Duodenal mucosa (tissue), 2 donors: Measurements from ENCODE around the gene ERC1.
"Not testable (repeated sequence)": the region's sequence is repeated elsewhere in the genome, so short reads cannot be mapped to it uniquely, and the experiment has no call there.

ENCODE experiments used
- H3K27ac ChIP-seq: one replicate; pipeline ENCODE4 v1.7.0; 2013; ENCODE audit warnings: low read depth, low read length
- H3K27me3 ChIP-seq, 2 donors: one replicate each; pipeline ENCODE4 v1.7.0; 2013; ENCODE audit warnings: low read length in 2 of 2, control low read depth in 1 of 2; ENCODE audit not compliant: insufficient read depth in 2 of 2, control insufficient read depth in 1 of 2
- H3K36me3 ChIP-seq, 2 donors: one replicate each; pipeline ENCODE4 v1.7.0; 2013; ENCODE audit warnings: low read length in 2 of 2, control low read depth in 1 of 2; ENCODE audit not compliant: insufficient read depth in 2 of 2, control insufficient read depth in 1 of 2
- H3K4me1 ChIP-seq, 2 donors: one replicate each; pipeline ENCODE4 v1.7.0; 2013; ENCODE audit warnings: low read length in 2 of 2, control low read depth in 1 of 2; ENCODE audit not compliant: insufficient read depth in 2 of 2, control insufficient read depth in 1 of 2
- H3K4me3 ChIP-seq, 2 donors: one replicate each; pipeline ENCODE4 v1.7.0; 2013; ENCODE audit warnings: low read length in 2 of 2, low read depth in 1 of 2
- H3K9ac ChIP-seq, 2 donors: one replicate each; pipeline ENCODE4 v1.7.0; 2013; ENCODE audit warnings: low read length in 2 of 2, low read depth in 1 of 2
- H3K9me3 ChIP-seq, 2 donors: one replicate each; pipeline ENCODE4 v1.7.0; 2013; ENCODE audit warnings: low read length in 2 of 2, control low read depth in 1 of 2; ENCODE audit not compliant: control insufficient read depth in 1 of 2

ERC1 gene

GRCh38 chr12:1338483-1339177 is 347.6 kb downstream of the ERC1 start:
- H3K27me3 ChIP-seq, result no peaks in the 10 kb centered on the region
- H3K9me3 ChIP-seq, result no peaks in the 10 kb centered on the region
- H3K4me1 ChIP-seq, result peaks cover 6 to 7% of the 10 kb centered on the region in 2 donors
- H3K36me3 ChIP-seq, result no peaks in the 10 kb centered on the region
- H3K27ac ChIP-seq, result no peak overlapping the region
- no peak overlapping the region for H3K4me3 ChIP-seq
- no peak overlapping the region for H3K9ac ChIP-seq

GRCh38 chr12:1339178-1339541 is 348.1 kb downstream of the ERC1 start:
- not testable (repeated sequence) for H3K27me3 ChIP-seq, H3K4me1 ChIP-seq, H3K9me3 ChIP-seq, H3K9ac ChIP-seq, H3K36me3 ChIP-seq, H3K27ac ChIP-seq, H3K4me3 ChIP-seq

DNA sequence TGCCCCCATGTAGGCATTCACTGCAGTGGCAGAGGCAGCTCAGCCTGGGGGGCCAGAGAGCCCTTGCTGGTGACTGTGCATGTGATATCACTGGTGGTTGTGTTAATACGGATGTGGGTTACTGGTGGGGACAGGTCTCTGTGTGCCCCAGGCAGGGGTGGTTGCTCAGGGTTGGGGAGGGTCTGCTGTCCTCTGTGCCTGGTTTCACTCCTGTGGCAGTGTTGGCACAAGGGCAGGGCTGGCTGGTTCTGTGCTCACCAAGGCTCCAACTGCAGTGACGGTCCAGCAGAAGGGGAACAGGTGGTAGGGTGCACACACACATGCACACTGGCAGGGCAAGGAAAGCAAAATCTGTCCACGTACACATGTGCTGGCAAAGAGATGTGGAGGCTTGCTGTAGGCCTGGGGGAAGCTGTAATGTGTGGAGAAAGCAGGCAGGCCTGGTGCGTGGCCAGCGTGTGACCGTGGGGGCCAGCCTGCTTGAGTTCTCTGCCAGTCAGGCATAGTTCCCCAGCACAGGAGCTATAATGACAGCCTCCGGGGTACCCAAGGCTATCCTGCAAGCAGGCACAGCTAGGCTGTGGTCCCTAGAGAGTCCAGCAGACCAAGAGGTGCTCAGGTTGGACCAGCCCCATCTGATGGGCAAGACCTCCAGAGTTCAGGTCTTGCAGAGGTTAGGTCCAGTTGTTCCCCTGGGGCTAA is 348.7 kb downstream of the ERC1 start:
- peaks cover 6 to 7% of the 10 kb centered on the region in 2 donors for H3K4me1 ChIP-seq
- no peak overlapping the region for H3K27ac ChIP-seq
- no peak overlapping the region for H3K9ac ChIP-seq
- no peaks in the 10 kb centered on the region for H3K36me3 ChIP-seq
- H3K4me3 ChIP-seq, result no peak overlapping the region
- no peaks in the 10 kb centered on the region for H3K9me3 ChIP-seq
- no peaks in the 10 kb centered on the region for H3K27me3 ChIP-seq

DNA sequence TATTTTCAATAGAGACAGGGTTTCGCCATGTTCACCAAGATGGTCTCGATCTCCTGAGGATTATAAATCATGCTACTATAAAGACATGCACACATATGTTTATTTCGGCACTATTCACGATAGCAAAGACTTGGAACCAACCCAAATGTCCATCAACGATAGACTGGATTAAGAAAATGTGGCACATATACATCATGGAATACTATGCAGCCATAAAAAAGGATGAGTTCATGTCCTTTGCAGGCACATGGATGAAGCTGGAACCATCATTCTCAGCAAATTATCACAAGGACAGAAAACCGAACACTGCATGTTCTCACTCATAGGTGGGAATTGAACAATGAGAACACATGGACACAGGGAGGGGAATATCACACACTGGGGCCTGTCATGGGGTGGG is 350.2 kb downstream of the ERC1 start:
- H3K9ac ChIP-seq, H3K27me3 ChIP-seq, H3K4me3 ChIP-seq, H3K36me3 ChIP-seq, H3K4me1 ChIP-seq, H3K9me3 ChIP-seq, H3K27ac ChIP-seq: not testable (repeated sequence)

DNA sequence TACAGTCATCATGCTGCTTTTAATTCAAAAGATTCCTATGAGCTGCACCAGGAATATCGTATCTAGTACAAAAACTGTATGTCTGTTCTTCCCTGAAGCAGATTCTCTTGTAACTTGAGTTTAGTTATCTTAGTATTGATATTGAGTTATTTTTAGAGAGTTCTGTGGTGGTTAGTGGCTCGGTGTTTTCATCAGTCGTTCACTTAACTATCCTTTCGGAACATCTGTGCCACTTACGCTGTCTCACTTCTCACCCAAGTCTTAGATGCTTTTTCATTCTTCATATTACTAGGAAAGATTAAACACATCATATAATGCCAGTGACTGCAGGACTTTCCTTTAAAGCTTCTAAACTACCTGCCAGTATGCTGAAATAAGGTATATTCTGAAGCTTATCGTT is 352.4 kb downstream of the ERC1 start:
- Histone ChIP-seq H3K4me3 (no peak overlapping the region), H3K4me1 (peaks cover 5% of the 10 kb centered on the region in 2 donors), H3K9me3 (no peaks in the 10 kb centered on the region), H3K27me3 (no peaks in the 10 kb centered on the region), H3K27ac (no peak overlapping the region), H3K36me3 (no peaks in the 10 kb centered on the region), H3K9ac (no peak overlapping the region)

GRCh38 chr12:1344245-1344644 is 353.2 kb downstream of the ERC1 start:
- Histone ChIP-seq H3K4me3 (no peak overlapping the region), H3K4me1 (no peaks in the 10 kb centered on the region), H3K27ac (no peak overlapping the region), H3K36me3 (no peaks in the 10 kb centered on the region), H3K9ac (no peak overlapping the region), H3K9me3 (no peaks in the 10 kb centered on the region), H3K27me3 (no peaks in the 10 kb centered on the region)

- Histone ChIP-seq H3K27me3 (no peaks in the 10 kb centered on the region), H3K9me3 (no peaks in the 10 kb centered on the region), H3K4me1 (no peaks in the 10 kb centered on the region), H3K27ac (no peak overlapping the region), H3K9ac (no peak overlapping the region), H3K36me3 (no peaks in the 10 kb centered on the region), H3K4me3 (no peak overlapping the region)
Observed at GRCh38 chr12:1346126-1346525, 355.1 kb downstream of the ERC1 start.

GRCh38 chr12:1347294-1347693 is 356.3 kb downstream of the ERC1 start:
- Histone ChIP-seq H3K9me3 (no peaks in the 10 kb centered on the region), H3K27ac (no peak overlapping the region)

GRCh38 chr12:1348606-1349005 is 357.6 kb downstream of the ERC1 start:
- Histone ChIP-seq H3K27me3 (no peaks in the 10 kb centered on the region), H3K4me1 (no peaks in the 10 kb centered on the region), H3K36me3 (no peaks in the 10 kb centered on the region), H3K9ac (no peak overlapping the region), H3K4me3 (no peak overlapping the region), H3K9me3 (no peaks in the 10 kb centered on the region), H3K27ac (no peak overlapping the region)

More at GRCh38 chr12:1347294-1347693, 356.3 kb downstream of the ERC1 start:
- Histone ChIP-seq H3K4me3 (no peak overlapping the region), H3K4me1 (no peaks in the 10 kb centered on the region), H3K36me3 (no peaks in the 10 kb centered on the region), H3K9ac (no peak overlapping the region), H3K27me3 (no peaks in the 10 kb centered on the region)

GRCh38 chr12:1350055-1350933 is 359.3 kb downstream of the ERC1 start:
- no peaks in the 10 kb centered on the region for H3K27me3 ChIP-seq
- no peaks in the 10 kb centered on the region for H3K36me3 ChIP-seq
- no peak overlapping the region for H3K27ac ChIP-seq
- H3K4me1 ChIP-seq, result no peaks in the 10 kb centered on the region
- H3K9me3 ChIP-seq, result no peaks in the 10 kb centered on the region
- H3K9ac ChIP-seq, result no peak overlapping the region
- H3K4me3 ChIP-seq, result no peak overlapping the region
